Retinal pigment epithelial cell (primary cell): ENCODE data around the gene CAV1.

Experiments
- DNase-seq: peaks from one replicate; pipeline ENCODE4 v3.0.0-alpha.2; 2010; ENCODE audit warnings: low read depth
- H3K4me3 ChIP-seq: 2 replicates; pipeline ENCODE4 v1.5.1; 2011; ENCODE audit warnings: mild to moderate bottlenecking, low read length, control low read depth, moderate library complexity
- TF ChIP-seq, protein P1 (sequence below): conservative IDR thresholded peaks from 2 replicates; pipeline ENCODE4 v1.5.1; 2011; ENCODE audit warnings: low read depth, low read length, control low read depth, inconsistent platforms

CAV1 gene

GRCh38 chr7:116516324-116516723 is 8.5 kb upstream of the CAV1 start:
- no peak overlapping the region for H3K4me3 ChIP-seq
- no peak for DNase-seq
- TF ChIP-seq, protein P1, sequence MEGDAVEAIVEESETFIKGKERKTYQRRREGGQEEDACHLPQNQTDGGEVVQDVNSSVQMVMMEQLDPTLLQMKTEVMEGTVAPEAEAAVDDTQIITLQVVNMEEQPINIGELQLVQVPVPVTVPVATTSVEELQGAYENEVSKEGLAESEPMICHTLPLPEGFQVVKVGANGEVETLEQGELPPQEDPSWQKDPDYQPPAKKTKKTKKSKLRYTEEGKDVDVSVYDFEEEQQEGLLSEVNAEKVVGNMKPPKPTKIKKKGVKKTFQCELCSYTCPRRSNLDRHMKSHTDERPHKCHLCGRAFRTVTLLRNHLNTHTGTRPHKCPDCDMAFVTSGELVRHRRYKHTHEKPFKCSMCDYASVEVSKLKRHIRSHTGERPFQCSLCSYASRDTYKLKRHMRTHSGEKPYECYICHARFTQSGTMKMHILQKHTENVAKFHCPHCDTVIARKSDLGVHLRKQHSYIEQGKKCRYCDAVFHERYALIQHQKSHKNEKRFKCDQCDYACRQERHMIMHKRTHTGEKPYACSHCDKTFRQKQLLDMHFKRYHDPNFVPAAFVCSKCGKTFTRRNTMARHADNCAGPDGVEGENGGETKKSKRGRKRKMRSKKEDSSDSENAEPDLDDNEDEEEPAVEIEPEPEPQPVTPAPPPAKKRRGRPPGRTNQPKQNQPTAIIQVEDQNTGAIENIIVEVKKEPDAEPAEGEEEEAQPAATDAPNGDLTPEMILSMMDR, result no peak

- H3K4me3 ChIP-seq, result no peak overlapping the region
- DNase-seq, result no peak
- TF ChIP-seq, protein P1, result no peak
Observed at GRCh38 chr7:116517626-116518025, 7.2 kb upstream of the CAV1 start.

DNA sequence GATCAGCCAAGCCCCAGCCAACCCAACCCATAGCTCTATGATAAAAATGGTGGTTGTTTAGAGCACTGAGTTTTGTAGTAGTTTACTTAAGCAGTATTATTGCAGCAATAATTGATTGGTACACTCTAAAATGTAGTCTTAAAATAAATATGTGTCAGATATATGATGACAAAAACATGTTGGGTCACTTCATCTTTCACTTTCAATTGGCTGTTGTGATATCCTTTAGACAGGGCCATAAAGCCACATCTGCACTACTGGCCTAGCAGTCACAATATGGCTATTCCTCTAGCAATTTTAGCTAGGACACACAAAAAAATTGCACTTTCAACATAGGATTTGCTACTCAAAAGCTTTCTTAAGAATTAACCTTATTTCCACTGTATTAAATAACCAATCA is 5.9 kb upstream of the CAV1 start:
- TF ChIP-seq, protein P1, result no peak
- no peak overlapping the region for H3K4me3 ChIP-seq
- no peak for DNase-seq

DNA sequence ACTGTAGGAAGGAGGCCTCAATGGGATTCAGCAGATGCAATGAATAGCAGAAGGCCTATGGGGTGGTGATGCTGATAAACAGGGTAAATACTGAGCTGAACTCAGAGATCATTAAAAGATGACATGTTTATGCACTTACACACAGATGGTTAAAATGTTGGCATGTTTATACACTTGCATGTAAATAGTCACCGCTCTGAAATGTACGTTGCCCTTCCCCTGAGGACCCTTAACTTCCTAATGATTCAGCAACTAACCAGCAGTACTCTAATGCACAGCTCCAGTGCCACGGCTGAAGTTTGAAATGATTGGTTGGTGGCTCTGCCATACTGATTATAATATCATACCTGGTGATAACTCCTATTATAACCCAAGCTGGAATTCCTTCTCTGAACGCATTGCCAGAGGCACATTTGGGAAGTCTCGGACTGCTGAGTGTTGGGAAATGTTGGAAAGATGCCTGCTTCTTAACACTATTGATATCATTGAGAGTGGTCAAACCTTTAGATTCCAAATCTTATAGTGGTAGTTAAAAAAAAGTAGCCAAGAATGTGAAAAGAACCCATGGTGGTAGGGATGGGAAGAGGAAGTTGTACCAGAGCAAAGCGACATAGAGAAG is 3.7 kb upstream of the CAV1 start:
- no peak for DNase-seq
- TF ChIP-seq, protein P1, result no peak
- H3K4me3 ChIP-seq, result no peak overlapping the region

- DNase-seq, result peak; percentile 72
- no peak overlapping the region for H3K4me3 ChIP-seq
- TF ChIP-seq, protein P1, result no peak
Observed at GRCh38 chr7:116522247-116522646, 2.6 kb upstream of the CAV1 start.

GRCh38 chr7:116524221-116524608 is 621 bp upstream of the CAV1 start:
- no peak for DNase-seq
- peak overlapping the region; percentile 68 for H3K4me3 ChIP-seq
- TF ChIP-seq, protein P1, result no peak

DNA sequence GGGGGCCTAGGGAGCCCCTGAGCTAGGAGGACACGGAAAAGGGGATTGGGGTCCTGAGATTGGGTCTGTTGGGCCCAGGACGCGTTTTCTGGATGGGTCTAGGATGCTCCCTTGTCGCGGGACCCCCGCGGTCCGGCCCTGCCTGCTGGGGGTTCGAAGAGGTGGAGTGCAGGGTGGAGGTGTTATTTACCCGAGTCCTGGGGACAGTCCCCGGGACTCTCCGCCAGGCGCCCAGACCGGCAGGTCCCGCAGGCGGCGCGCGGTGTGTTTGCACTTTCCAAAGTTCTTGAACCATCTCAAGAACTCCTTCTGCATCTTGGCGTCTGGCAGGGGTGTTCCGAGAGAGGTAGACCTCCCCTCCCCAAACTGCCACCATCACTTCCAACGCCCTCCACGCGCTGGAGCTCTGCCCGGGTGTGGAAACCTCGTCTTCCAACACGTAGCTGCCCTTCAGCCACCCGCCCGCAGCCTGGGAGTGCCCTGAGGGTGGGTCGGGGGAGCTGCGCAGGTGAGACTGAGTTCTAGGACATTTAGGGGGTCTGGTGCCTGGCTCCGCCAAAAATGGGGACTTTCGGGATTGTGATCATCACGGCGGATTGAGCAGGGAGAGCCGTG is 569 bp downstream of the CAV1 start:
- H3K4me3 ChIP-seq, result peak overlapping the region; percentile 68
- no peak for DNase-seq
- TF ChIP-seq, protein P1, result peak; percentile 11
